Hair follicle dermal papilla cell (primary cell): ENCODE data around the gene TUBB2A. TPM values are rescaled to one million over a fixed set of nuclear protein-coding genes. Genes with fewer than 3 reads are reported as not detected.

Experiments
- total RNA-seq: library from RNA; depleted of rRNA; stranded (reverse); fragments of >200 nt; gene quantifications from 2 replicates; pipeline ENCODE4 v1.2.3, GENCODE V29; 2012

TUBB2A gene
- 120 and 146 TPM in 2 replicates for total RNA-seq

DNA sequence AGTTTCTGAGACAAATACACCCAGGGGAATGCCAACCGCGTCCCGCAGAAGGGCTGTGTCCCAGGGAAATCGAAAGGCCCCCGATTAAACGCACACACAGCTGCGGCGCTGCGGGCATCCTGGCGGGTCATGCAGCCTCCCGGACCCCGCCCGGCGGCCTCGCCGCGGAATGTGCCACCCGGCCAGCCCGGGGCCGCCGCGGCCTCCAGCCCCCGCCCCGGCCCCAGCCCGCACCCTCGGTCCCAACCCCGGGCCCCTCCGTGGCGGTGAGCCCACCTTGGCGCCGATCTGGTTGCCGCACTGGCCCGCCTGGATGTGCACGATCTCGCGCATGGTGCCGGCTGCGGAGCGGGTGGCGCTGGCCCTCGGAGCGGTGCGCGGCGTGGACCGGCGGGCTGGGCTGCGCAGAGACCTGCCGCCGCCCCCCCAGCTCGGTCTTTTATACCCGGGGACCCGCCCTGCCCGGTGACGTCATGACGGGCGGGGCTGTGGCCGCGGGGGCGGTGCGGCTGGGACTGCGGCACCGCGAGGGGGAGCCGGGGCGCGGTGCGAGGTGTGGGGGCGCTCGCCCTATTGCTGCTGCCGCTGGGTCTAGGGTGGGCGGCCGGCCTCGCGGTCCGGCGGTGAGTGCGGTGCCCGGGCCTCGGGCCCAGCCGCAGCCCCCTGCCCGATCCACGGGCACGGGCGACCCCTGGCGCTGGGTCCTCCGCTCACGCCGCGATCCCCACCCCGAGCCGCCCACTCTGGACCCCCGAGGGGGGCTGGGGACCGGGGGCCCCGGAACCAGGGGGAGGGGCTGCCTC lies at the start of gene TUBB2A:
TUBB2A (minus strand) TSS at position 414 of the 803 bp plus-strand sequence; CDS start at position 333, 81 bp downstream.

DNA sequence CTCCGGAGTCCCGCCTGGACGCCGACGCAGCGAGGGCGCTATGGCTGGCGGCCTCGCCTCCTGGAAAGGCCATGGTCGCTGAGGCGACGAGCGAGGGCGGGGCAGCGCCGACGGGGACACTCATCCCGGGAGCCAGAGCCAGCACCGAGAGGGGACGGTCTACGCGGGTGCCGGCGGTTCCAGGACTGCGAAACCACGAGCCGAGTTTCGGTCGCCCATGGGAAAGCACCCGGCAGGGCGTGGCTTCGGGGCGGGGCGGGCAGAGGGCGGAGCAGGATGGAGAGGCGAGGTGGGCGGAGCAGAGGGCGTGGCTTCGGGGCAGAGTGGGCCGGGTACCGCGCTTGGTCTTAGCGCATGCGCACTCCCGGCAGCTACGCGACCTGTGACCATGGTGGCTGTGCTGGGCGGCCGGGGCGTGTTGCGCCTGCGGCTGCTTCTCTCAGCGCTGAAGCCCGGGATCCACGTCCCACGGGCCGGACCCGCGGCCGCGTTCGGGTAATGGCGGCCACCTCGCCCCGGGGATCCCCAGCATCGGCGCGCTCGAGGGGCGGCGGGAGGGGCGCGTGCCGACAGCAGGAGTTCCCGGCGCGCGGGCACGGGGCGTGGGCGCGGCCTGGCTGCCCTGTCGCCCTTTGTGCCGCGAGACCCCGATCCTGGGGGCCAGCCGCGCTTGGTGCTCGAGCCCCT lies 38.8 kb downstream of the TUBB2A start, which contains the start of gene BPHL:
BPHL (plus strand) TSS at position 359 of the 687 bp plus-strand sequence; CDS start at position 389, 30 bp downstream.

Other genes starting within 250 kb of the TUBB2A start
- gene SERPINB6, start 186.0 kb downstream of the TUBB2A start, total RNA-seq, result 81.9 and 98.2 TPM in 2 replicates
- gene NQO2, start 157.7 kb downstream of the TUBB2A start, total RNA-seq, result 42.4 and 43.5 TPM in 2 replicates
- gene RIPK1, start 89.0 kb downstream of the TUBB2A start, total RNA-seq, result 30.5 and 32.9 TPM in 2 replicates
- gene BPHL, start 38.8 kb downstream of the TUBB2A start, total RNA-seq, result 19.1 and 20.2 TPM in 2 replicates
- gene TUBB2B, start 70.1 kb upstream of the TUBB2A start, total RNA-seq, result 6.8 and 8.4 TPM in 2 replicates
- gene PSMG4, start 101.4 kb upstream of the TUBB2A start, total RNA-seq, result 10.3 and 19.5 TPM in 2 replicates